HL-60 (cell line): ENCODE results near the gene MARCHF10.
"Not testable (repeated sequence)": the region's sequence is repeated elsewhere in the genome, so short reads cannot be mapped to it uniquely, and the experiment has no call there.

ENCODE experiments used
- DNase-seq, 2 experiments: peaks; one replicate each; pipeline ENCODE4 v3.0.0-alpha.2; 2010 to 2020; ENCODE audit warnings: low read depth in 1 of 2, low spot score in 1 of 2
- H3K27ac ChIP-seq: fragments of 250-450 bp; sonication (Bioruptor Pico); replicated peaks from 2 replicates; pipeline ENCODE4 v1.5.1; 2020; ENCODE audit warnings: mild to moderate bottlenecking, moderate library complexity
- H3K27me3 ChIP-seq: fragments of 250-450 bp; sonication (Bioruptor Pico); 2 replicates; pipeline ENCODE4 v1.5.1; 2021; ENCODE audit warnings: mild to moderate bottlenecking, moderate library complexity; ENCODE audit not compliant: insufficient read depth, poor library complexity, severe bottlenecking
- H3K4me3 ChIP-seq: replicated peaks from 2 replicates; pipeline ENCODE4 v1.5.1; 2011; ENCODE audit warnings: mild to moderate bottlenecking, control low read depth, low read length; ENCODE audit not compliant: insufficient read depth
- CTCF ChIP-seq: IDR thresholded peaks from one replicate; pipeline ENCODE4 v1.5.1; 2011; ENCODE audit warnings: low read length, control low read depth, inconsistent platforms; ENCODE audit not compliant: insufficient read depth
- GABPA ChIP-seq: IDR thresholded peaks from 2 replicates; pipeline ENCODE4 v1.6.1; 2012; ENCODE audit warnings: low read depth
- POLR2AphosphoS5 ChIP-seq: IDR thresholded peaks from 2 replicates; pipeline ENCODE4 v1.6.1; 2012; ENCODE audit warnings: low read depth
- REST ChIP-seq: IDR thresholded peaks from 2 replicates; pipeline ENCODE4 v1.6.1; 2012; ENCODE audit warnings: low read depth; ENCODE audit not compliant: insufficient replicate concordance
- SPI1 ChIP-seq: IDR thresholded peaks from 2 replicates; pipeline ENCODE4 v1.6.1; 2012; ENCODE audit warnings: low read depth, mild to moderate bottlenecking, borderline replicate concordance

Gene MARCHF10

GRCh38 chr17:62700964-62701705 is 107.0 kb downstream of the MARCHF10 start:
- no peak overlapping the region for H3K27ac ChIP-seq
- no peak for TF ChIP-seq POLR2AphosphoS5
- no peak for TF ChIP-seq CTCF
- TF ChIP-seq GABPA: no peak
- no peak for TF ChIP-seq REST
- TF ChIP-seq SPI1: no peak
- no peak for DNase-seq

GRCh38 chr17:62698459-62698858 is 109.7 kb downstream of the MARCHF10 start:
- not testable (repeated sequence) for H3K27ac ChIP-seq, H3K27me3 ChIP-seq

More at GRCh38 chr17:62700964-62701705, 107.0 kb downstream of the MARCHF10 start:
- Histone ChIP-seq H3K27me3 (peaks cover 7% of the 10 kb centered on the region), H3K4me3 (no peak overlapping the region)

GRCh38 chr17:62696726-62697490 is 111.2 kb downstream of the MARCHF10 start:
- DNase-seq: no peak
- no peak overlapping the region for H3K4me3 ChIP-seq
- TF ChIP-seq SPI1 (no peak), CTCF (no peak)
- H3K27ac ChIP-seq: no peak overlapping the region
- H3K27me3 ChIP-seq: no peaks in the 10 kb centered on the region

More at GRCh38 chr17:62698459-62698858, 109.7 kb downstream of the MARCHF10 start:
- not testable (repeated sequence) for DNase-seq, H3K4me3 ChIP-seq

GRCh38 chr17:62696256-62696655 is 111.9 kb downstream of the MARCHF10 start:
- no peak overlapping the region for H3K4me3 ChIP-seq
- H3K27ac ChIP-seq: no peak overlapping the region
- DNase-seq: no peak
- TF ChIP-seq REST (no peak), POLR2AphosphoS5 (no peak)
- H3K27me3 ChIP-seq: no peaks in the 10 kb centered on the region

- not testable (repeated sequence) for H3K27ac ChIP-seq, H3K27me3 ChIP-seq, H3K4me3 ChIP-seq, DNase-seq
Observed at GRCh38 chr17:62695093-62695738, 112.9 kb downstream of the MARCHF10 start.
